ENCODE data around the gene ERF. TPM values are rescaled to one million over a fixed set of nuclear protein-coding genes. Genes with fewer than 3 reads are reported as not detected.

ERF gene
- polyA plus RNA-seq, 2 of the 4 experiments (the other 2 are of a cell fraction): 103 to 120 TPM

GRCh38 chr19:42284066-42284501 is 29.2 kb upstream of the ERF start:
- FAIRE-seq: no peak
- POLR2A ChIA-PET: interaction anchor here (0.6 kb wide), 1 partner anchor 139 kb away, joined by 4 read pairs; no protein-coding TSS in a partner anchor
- TF ChIP-seq ZFP36 (IDR thresholded peaks at IDR 0.05; ENCODE audit: borderline replicate concordance, partially characterized antibody): no peak
- no peak for TF ChIP-seq POLR2AphosphoS2 (conservative IDR thresholded peaks at IDR 0.05; ENCODE audit: low read length)
- no peak for TF ChIP-seq ZNF302 (CRISPR knock-in tag; IDR thresholded peaks at IDR 0.05)
- peak; percentile 25; the same call in 1 of the 3 replicates for TF ChIP-seq SMC3 (IDR thresholded peaks at IDR 0.05)
- TF ChIP-seq JUNB (IDR thresholded peaks at IDR 0.05): no peak
- TF ChIP-seq PHF8 (IDR thresholded peaks at IDR 0.05; ENCODE audit: borderline replicate concordance, low read depth): no peak
- no peak for TF ChIP-seq MAFK (IDR thresholded peaks at IDR 0.05; ENCODE audit: partially characterized antibody)
- no peak for TF ChIP-seq CHD2 (IDR thresholded peaks at IDR 0.05; ENCODE audit: low read length, partially characterized antibody)
- no peak for TF ChIP-seq FOXS1 (CRISPR knock-in tag; IDR thresholded peaks at IDR 0.05)
- TF ChIP-seq TP53 (CRISPR knock-in tag; IDR thresholded peaks at IDR 0.05): peak; percentile 59; the same call in 1 of the 2 replicates
- peak; percentile 79; the same call in 1 of the 2 replicates for TF ChIP-seq MAZ (IDR thresholded peaks at IDR 0.05; ENCODE audit: borderline replicate concordance, low read depth, low read length)
- TF ChIP-seq, protein P1, sequence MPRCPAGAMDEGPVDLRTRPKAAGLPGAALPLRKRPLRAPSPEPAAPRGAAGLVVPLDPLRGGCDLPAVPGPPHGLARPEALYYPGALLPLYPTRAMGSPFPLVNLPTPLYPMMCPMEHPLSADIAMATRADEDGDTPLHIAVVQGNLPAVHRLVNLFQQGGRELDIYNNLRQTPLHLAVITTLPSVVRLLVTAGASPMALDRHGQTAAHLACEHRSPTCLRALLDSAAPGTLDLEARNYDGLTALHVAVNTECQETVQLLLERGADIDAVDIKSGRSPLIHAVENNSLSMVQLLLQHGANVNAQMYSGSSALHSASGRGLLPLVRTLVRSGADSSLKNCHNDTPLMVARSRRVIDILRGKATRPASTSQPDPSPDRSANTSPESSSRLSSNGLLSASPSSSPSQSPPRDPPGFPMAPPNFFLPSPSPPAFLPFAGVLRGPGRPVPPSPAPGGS (IDR thresholded peaks at IDR 0.05): peak; percentile 88; the same call in 1 of the 3 replicates
- TF ChIP-seq, protein P2, sequence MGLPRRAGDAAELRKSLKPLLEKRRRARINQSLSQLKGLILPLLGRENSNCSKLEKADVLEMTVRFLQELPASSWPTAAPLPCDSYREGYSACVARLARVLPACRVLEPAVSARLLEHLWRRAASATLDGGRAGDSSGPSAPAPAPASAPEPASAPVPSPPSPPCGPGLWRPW (IDR thresholded peaks at IDR 0.05): no peak
- no peak for TF ChIP-seq TFCP2L1 (CRISPR knock-in tag; IDR thresholded peaks at IDR 0.05)
- no peak for TF ChIP-seq RFX5 (IDR thresholded peaks at IDR 0.05)
- TF ChIP-seq RNF2 (IDR thresholded peaks at IDR 0.05; ENCODE audit: borderline replicate concordance, low read depth): no peak
- TF ChIP-seq, protein P3, sequence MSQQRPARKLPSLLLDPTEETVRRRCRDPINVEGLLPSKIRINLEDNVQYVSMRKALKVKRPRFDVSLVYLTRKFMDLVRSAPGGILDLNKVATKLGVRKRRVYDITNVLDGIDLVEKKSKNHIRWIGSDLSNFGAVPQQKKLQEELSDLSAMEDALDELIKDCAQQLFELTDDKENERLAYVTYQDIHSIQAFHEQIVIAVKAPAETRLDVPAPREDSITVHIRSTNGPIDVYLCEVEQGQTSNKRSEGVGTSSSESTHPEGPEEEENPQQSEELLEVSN (IDR thresholded peaks at IDR 0.05; ENCODE audit: borderline replicate concordance, low read depth): no peak; the same call in 1 of the 2 replicates
- no peak for TF ChIP-seq USF2 (IDR thresholded peaks at IDR 0.05)
- TF ChIP-seq POLR2A (IDR thresholded peaks at IDR 0.05; ENCODE audit: low read length): peak; percentile 54
- TF ChIP-seq, protein P4, sequence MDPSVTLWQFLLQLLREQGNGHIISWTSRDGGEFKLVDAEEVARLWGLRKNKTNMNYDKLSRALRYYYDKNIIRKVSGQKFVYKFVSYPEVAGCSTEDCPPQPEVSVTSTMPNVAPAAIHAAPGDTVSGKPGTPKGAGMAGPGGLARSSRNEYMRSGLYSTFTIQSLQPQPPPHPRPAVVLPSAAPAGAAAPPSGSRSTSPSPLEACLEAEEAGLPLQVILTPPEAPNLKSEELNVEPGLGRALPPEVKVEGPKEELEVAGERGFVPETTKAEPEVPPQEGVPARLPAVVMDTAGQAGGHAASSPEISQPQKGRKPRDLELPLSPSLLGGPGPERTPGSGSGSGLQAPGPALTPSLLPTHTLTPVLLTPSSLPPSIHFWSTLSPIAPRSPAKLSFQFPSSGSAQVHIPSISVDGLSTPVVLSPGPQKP (IDR thresholded peaks at IDR 0.05; ENCODE audit: low read depth, low read length): no peak
- no peak for TF ChIP-seq NPAS2 (CRISPR knock-in tag; IDR thresholded peaks at IDR 0.05; ENCODE audit: borderline replicate concordance)
- no peak for TF ChIP-seq HOXB13 (CRISPR knock-in tag; IDR thresholded peaks at IDR 0.05; ENCODE audit: low read depth)
- TF ChIP-seq HOXB5 (CRISPR knock-in tag; IDR thresholded peaks at IDR 0.05): peak; percentile 69; the same call in 1 of the 2 replicates
- no peak; the same call in 1 of the 2 replicates for TF ChIP-seq GATA3 (IDR thresholded peaks at IDR 0.05; ENCODE audit: borderline replicate concordance)
- no peak for TF ChIP-seq ZC3H11A (IDR thresholded peaks at IDR 0.05)
- TF ChIP-seq EHF (CRISPR knock-in tag; IDR thresholded peaks at IDR 0.05): no peak
- no peak; a peak in 1 of 5 replicates for TF ChIP-seq RAD21 (conservative IDR thresholded peaks at IDR 0.05 in 1 of 2, IDR thresholded peaks at IDR 0.05 in 1 of 2)
- no peak; the same call in 1 of the 2 replicates for TF ChIP-seq MYC (IDR thresholded peaks at IDR 0.05; ENCODE audit: borderline replicate concordance, low read length)
- TF ChIP-seq KDM1A (IDR thresholded peaks at IDR 0.05; ENCODE audit: low read depth): no peak
- no peak for TF ChIP-seq HOXA7 (CRISPR knock-in tag; IDR thresholded peaks at IDR 0.05)
- no peak for TF ChIP-seq EHMT2 (IDR thresholded peaks at IDR 0.05; ENCODE audit: low read depth)
- TF ChIP-seq, protein P5, sequence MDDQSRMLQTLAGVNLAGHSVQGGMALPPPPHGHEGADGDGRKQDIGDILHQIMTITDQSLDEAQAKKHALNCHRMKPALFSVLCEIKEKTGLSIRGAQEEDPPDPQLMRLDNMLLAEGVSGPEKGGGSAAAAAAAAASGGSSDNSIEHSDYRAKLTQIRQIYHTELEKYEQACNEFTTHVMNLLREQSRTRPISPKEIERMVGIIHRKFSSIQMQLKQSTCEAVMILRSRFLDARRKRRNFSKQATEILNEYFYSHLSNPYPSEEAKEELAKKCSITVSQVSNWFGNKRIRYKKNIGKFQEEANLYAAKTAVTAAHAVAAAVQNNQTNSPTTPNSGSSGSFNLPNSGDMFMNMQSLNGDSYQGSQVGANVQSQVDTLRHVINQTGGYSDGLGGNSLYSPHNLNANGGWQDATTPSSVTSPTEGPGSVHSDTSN (IDR thresholded peaks at IDR 0.05): no peak
- TF ChIP-seq CHD4 (IDR thresholded peaks at IDR 0.05; ENCODE audit: borderline replicate concordance): no peak
- TF ChIP-seq BHLHE40 (IDR thresholded peaks at IDR 0.05; ENCODE audit: low read depth, low read length): no peak
- TF ChIP-seq HDAC2 (IDR thresholded peaks at IDR 0.05): no peak
- TF ChIP-seq, protein P6, sequence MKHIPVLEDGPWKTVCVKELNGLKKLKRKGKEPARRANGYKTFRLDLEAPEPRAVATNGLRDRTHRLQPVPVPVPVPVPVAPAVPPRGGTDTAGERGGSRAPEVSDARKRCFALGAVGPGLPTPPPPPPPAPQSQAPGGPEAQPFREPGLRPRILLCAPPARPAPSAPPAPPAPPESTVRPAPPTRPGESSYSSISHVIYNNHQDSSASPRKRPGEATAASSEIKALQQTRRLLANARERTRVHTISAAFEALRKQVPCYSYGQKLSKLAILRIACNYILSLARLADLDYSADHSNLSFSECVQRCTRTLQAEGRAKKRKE (CRISPR knock-in tag; IDR thresholded peaks at IDR 0.05; ENCODE audit: low read depth): peak; percentile 57; the same call in 1 of the 2 replicates
- TF ChIP-seq CEBPB (IDR thresholded peaks at IDR 0.05): no peak

More at GRCh38 chr19:42284066-42284501, 29.2 kb upstream of the ERF start:
- DNase-seq (ENCODE audit: low read depth in 1 of 2, low spot score in 1 of 2) (peak; percentile 86 to 87), ATAC-seq (peak in 1 of 2 experiments; percentile 5; a peak in 3 of 6 replicates)
- Histone ChIP-seq H3K27ac (peak overlapping the region; percentile 94 to 98), H3K4me3 (peak overlapping the region; percentile 76), H3K4me2 (peak overlapping the region; percentile 100), H3K9me3 (no peaks in the 10 kb centered on the region), H3K4me1 (peaks cover 54% of the 10 kb centered on the region)
- CTCF ChIA-PET: interaction anchor here (13.5 to 23.7 kb wide), 2 partner anchors 16 to 42 kb away, joined by 212 to 616 read pairs; partner anchors contain the start of genes GSK3A, PAFAH1B3 and PRR19
- 2% methylated on average over 19 of the region's 76 CpGs for WGBS (ENCODE audit: missing lambda C conversion rate)

All from A549 (cell line).